SK-N-MC (cell line): ENCODE data around the gene ARSG.

Experiments used
- DNase-seq: peaks from one replicate; pipeline ENCODE4 v3.0.0-alpha.2; 2011; ENCODE audit warnings: low read depth, low spot score
- H3K27ac ChIP-seq: fragments of 200-600 bp; sonication (generic); 2 replicates; pipeline ENCODE4 v1.5.1; 2016; ENCODE audit warnings: mixed run types
- H3K36me3 ChIP-seq: fragments of 200-600 bp; sonication (generic); 2 replicates; pipeline ENCODE4 v1.6.1; 2017; ENCODE audit warnings: antibody characterized with exemption, low read length, mixed read lengths; ENCODE audit not compliant: insufficient read depth
- H3K4me3 ChIP-seq: fragments of 200-600 bp; sonication (generic); 2 replicates; pipeline ENCODE4 v1.5.1; 2016
- H3K9ac ChIP-seq: fragments of 200-600 bp; sonication (generic); 2 replicates; pipeline ENCODE4 v1.8.0; 2017; ENCODE audit warnings: mixed run types, mixed read lengths; ENCODE audit not compliant: insufficient read length
- H3K9me3 ChIP-seq: fragments of 200-600 bp; sonication (generic); 2 replicates; pipeline ENCODE4 v1.6.1; 2017; ENCODE audit warnings: low read depth, mild to moderate bottlenecking, antibody characterized with exemption, low read length, moderate library complexity, mixed read lengths
- EZH2 ChIP-seq: fragments of 200-600 bp; sonication (generic); IDR thresholded peaks from one replicate; pipeline ENCODE4 v1.6.1; 2017; ENCODE audit warnings: antibody characterized with exemption
- FOXP2 ChIP-seq: optimal IDR thresholded peaks from 2 replicates; pipeline ENCODE3; 2011; ENCODE audit warnings: mild to moderate bottlenecking, moderate library complexity; ENCODE audit not compliant: insufficient read depth; ENCODE audit errors: extremely low read length, control extremely low read depth
- POLR2AphosphoS5 ChIP-seq: IDR thresholded peaks from 2 replicates; pipeline ENCODE4 v1.6.1; 2012; ENCODE audit warnings: mild to moderate bottlenecking, low read depth, low read length, borderline replicate concordance

ARSG gene

GRCh38 chr17:68461122-68461539, 169.8 kb downstream of the ARSG start:
- no peak overlapping the region for H3K27ac ChIP-seq
- DNase-seq = no peak
- no peak overlapping the region for H3K4me3 ChIP-seq
- no peaks in the 10 kb centered on the region for H3K9me3 ChIP-seq
- TF ChIP-seq FOXP2 = no peak
- no peak for TF ChIP-seq EZH2
- no peak for TF ChIP-seq POLR2AphosphoS5
- H3K36me3 ChIP-seq = no peaks in the 10 kb centered on the region
- no peak overlapping the region for H3K9ac ChIP-seq

GRCh38 chr17:68461589-68461988, 170.3 kb downstream of the ARSG start:
- H3K9me3 ChIP-seq = no peaks in the 10 kb centered on the region
- no peak overlapping the region for H3K4me3 ChIP-seq
- no peak for DNase-seq
- H3K27ac ChIP-seq = no peak overlapping the region
- no peak for TF ChIP-seq EZH2
- TF ChIP-seq FOXP2 = no peak
- no peak for TF ChIP-seq POLR2AphosphoS5
- no peak overlapping the region for H3K9ac ChIP-seq
- H3K36me3 ChIP-seq = no peaks in the 10 kb centered on the region

- Histone ChIP-seq H3K4me3 (no peak overlapping the region), H3K9ac (no peak overlapping the region), H3K9me3 (no peaks in the 10 kb centered on the region), H3K36me3 (no peaks in the 10 kb centered on the region), H3K27ac (no peak overlapping the region)
- DNase-seq = peak; percentile 56
- no peak for TF ChIP-seq FOXP2
- TF ChIP-seq EZH2 = no peak
- TF ChIP-seq POLR2AphosphoS5 = no peak
These were observed 171.3 kb downstream of the ARSG start for GRCh38 chr17:68462381-68463210.

- H3K9me3 ChIP-seq = no peaks in the 10 kb centered on the region
These were observed 172.1 kb downstream of the ARSG start for GRCh38 chr17:68463211-68464019.

GRCh38 chr17:68468334-68468733, 177.0 kb downstream of the ARSG start:
- H3K9ac ChIP-seq = no peak overlapping the region
- H3K27ac ChIP-seq = no peak overlapping the region
- TF ChIP-seq POLR2AphosphoS5 (no peak), EZH2 (no peak), FOXP2 (no peak)
- H3K9me3 ChIP-seq = no peaks in the 10 kb centered on the region
- H3K36me3 ChIP-seq = no peaks in the 10 kb centered on the region
- no peak for DNase-seq
- H3K4me3 ChIP-seq = no peak overlapping the region

More at GRCh38 chr17:68463211-68464019, 172.1 kb downstream of the ARSG start:
- Histone ChIP-seq H3K4me3 (no peak overlapping the region), H3K27ac (no peak overlapping the region), H3K9ac (no peak overlapping the region), H3K36me3 (no peaks in the 10 kb centered on the region)
- DNase-seq = no peak
- TF ChIP-seq FOXP2 = no peak
- no peak for TF ChIP-seq EZH2
- TF ChIP-seq POLR2AphosphoS5 = no peak

GRCh38 chr17:68468788-68469187, 177.5 kb downstream of the ARSG start:
- TF ChIP-seq FOXP2 (no peak), POLR2AphosphoS5 (no peak), EZH2 (no peak)
- no peaks in the 10 kb centered on the region for H3K36me3 ChIP-seq
- H3K27ac ChIP-seq = no peak overlapping the region
- H3K9me3 ChIP-seq = no peaks in the 10 kb centered on the region
- H3K9ac ChIP-seq = no peak overlapping the region
- DNase-seq = no peak
- no peak overlapping the region for H3K4me3 ChIP-seq
